Measurements from ENCODE around the gene DLX2.

DNA sequence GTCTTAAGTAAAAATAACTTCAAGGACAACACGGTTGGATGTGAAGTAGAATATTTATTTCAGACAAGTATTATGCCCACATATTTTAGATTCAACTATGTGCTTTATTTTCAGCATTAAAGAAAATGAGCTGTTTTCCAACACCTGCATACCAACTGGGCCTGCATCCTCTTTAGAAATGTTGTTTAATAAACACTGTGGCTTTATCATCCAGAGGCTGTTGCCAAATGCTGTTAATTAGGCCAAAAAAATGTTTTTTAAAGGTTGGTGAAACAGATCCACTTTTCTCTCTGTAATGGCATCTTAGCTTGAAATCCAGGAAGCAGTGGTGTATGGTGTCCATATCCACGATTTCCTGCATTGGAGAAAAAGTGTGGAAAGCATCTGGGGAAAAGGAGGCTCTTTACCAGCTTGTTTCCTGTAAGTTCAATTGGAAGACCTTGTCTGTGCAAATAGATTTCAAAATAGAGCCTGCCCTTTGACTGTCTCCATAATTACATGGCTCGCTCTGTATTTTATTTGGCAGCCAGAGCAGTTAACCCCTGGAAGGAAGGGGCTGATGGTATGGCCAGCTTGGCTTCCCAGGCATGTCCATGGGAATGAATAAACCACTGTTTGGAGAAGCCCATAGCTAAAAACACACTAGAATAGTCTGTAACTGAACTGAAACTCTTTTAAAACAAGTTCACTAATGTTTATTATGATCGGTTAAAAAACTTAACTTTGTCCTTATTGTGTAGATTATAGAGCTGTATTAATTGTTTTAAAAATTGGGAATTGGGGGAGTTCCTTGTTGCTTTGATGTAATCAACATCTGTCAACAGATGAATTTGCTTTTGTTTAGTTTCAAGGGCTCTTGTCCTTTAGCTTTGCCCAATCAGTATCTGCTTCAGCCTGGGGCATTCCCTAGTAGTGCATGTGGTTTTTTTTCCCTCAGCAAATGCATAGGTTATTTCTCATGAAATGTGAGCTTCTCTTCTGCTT lies 50.4 kb downstream of the DLX2 start:
- TF ChIP-seq POLR2A (IDR thresholded peaks at IDR 0.05) = no peak
- TF ChIP-seq, protein P1, sequence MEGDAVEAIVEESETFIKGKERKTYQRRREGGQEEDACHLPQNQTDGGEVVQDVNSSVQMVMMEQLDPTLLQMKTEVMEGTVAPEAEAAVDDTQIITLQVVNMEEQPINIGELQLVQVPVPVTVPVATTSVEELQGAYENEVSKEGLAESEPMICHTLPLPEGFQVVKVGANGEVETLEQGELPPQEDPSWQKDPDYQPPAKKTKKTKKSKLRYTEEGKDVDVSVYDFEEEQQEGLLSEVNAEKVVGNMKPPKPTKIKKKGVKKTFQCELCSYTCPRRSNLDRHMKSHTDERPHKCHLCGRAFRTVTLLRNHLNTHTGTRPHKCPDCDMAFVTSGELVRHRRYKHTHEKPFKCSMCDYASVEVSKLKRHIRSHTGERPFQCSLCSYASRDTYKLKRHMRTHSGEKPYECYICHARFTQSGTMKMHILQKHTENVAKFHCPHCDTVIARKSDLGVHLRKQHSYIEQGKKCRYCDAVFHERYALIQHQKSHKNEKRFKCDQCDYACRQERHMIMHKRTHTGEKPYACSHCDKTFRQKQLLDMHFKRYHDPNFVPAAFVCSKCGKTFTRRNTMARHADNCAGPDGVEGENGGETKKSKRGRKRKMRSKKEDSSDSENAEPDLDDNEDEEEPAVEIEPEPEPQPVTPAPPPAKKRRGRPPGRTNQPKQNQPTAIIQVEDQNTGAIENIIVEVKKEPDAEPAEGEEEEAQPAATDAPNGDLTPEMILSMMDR (IDR thresholded peaks at IDR 0.05) = no peak
- TF ChIP-seq EP300 (IDR thresholded peaks at IDR 0.05) = no peak

Measured in upper lobe of left lung (tissue), 4 donors.